ENCODE results near the gene MARK2.
"Not testable (repeated sequence)": the region's sequence is repeated elsewhere in the genome, so short reads cannot be mapped to it uniquely, and the experiment has no call there.

MARK2 gene
- 39.2 to 106 (median 53.9) reads per million in 9 experiments for total RNA-seq

DNA sequence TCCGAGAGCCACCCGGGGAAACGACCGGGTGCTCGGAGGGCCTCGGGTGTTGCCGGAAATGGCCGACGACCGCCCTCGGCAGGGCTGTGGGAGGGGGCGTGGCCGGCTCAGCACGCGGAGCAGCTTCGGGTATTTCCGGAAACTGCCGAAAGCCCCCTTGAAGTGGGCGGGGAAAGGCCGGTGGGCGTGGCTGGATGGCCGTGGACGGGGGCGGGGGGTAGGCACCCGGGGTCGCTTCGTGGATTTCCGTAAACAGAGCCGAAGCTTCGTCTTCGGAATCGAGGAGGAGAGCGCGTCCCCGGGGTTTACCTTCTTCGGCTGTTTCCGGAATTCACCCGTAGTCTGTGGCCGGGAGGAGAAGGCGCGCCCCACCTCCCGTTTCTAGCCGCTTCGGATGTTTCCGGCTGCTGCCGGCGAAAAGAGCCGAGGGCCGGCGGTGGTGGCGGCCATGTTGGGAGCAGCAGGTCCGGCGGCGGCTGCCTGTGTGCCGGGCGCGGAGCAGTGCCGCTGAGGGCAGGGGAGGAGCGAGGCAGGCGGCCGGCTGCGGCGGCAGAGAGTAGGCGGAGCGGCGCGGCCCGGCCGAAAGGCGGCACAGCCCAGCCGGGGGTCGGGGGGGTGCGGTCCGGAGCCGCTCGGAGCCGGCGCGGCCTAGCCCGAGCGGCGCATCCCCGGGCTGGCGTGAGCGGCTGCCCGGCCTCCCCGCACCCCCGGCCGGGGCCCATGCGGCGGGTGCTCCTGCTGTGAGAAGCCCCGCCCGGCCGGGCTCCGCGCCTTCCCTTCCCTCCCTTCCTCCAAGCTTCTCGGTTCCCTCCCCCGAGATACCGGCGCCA, at the start of gene MARK2:
Gene MARK2 (plus strand): TSS at position 433 of the 830 bp plus-strand sequence. CDS start 397 bp downstream, at position 830.
- peak; percentile 82 for ATAC-seq (replicated peaks)
- Mint-ChIP-seq H3K27ac (peak within 1 kb of the TSS; percentile 91 to 92), H3K36me3 (ENCODE audit: insufficient read depth) (peaks cover 29% of the 10 kb centered on the region), H3K27me3 (no peaks in the 10 kb centered on the region), H3K4me3 (peak within 1 kb of the TSS; percentile 88 to 89), H3K4me1 (ENCODE audit: low read depth in 2 of 2) (peaks cover 45 to 49% of the 10 kb centered on the region in 2 donors), H3K9me3 (no peaks in the 10 kb centered on the region)
- DNase-seq = peak; percentile 100

DNA sequence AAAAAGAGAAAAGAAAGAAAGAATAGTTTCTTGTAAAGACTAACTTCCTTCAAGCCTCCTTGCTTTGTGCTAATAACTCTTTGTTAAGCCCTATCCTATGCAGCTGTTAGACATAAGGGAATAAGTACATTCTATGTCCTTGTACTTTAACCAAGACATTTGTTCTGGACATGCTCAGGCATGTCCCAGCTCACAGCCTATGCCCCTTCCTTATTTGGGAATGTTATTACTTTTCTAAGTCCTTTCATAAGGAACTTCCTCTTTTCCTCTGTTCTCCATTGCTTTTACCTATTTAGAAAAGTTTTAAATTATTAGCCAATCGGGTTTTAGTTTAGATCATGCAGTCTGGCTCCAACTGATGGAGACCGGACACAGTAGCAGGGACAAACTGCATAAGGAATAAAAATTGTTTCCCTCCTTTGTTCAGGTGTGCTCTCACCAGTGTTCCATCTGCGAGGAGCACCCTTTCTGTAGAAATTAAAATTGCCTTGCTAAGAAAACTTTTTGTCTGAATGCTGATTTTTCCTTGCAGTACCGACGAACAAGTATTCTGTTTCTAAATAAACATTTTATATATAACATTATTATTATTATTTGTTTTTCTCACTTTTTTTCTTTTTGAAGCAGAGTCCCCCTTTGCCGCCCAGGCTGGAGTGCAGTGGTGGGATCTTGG, 47.3 kb upstream of the MARK2 start:
- Mint-ChIP-seq H3K36me3 (ENCODE audit: insufficient read depth) (no peaks in the 10 kb centered on the region), H3K27me3 (peaks cover 11 to 22% of the 10 kb centered on the region in 2 donors), H3K4me3 (no peak overlapping the region), H3K9me3 (peaks cover 5 to 7% of the 10 kb centered on the region in 2 donors), H3K27ac (no peak overlapping the region), H3K4me1 (ENCODE audit: low read depth in 2 of 2) (peaks cover 3% of the 10 kb centered on the region in 2 donors)
- no peak for DNase-seq
- no peak for ATAC-seq (replicated peaks)

DNA sequence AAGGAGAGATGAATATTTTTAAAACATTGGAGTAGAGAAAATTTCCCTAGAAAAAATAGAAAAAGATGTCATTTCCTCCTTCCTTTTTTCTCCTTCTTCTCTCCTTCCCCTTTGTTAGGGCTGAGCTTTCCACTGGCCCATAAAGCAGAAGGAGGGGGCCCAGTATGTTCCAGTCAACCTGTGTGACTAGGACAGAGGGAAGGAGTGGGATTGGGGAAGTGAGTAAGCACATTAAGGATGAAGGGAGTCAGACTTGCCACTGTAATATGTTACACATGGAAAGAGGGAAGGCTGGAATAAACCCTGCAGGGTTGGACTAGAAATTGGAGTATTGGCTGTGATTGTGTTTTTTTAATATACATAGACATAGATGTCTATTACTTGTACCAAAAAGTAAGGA, 45.7 kb upstream of the MARK2 start:
- peaks cover 3% of the 10 kb centered on the region in 2 donors for H3K4me1 Mint-ChIP-seq (ENCODE audit: low read depth in 2 of 2)
- ATAC-seq (replicated peaks) = no peak
- no peak overlapping the region for H3K27ac Mint-ChIP-seq
- no peak for DNase-seq
- no peak overlapping the region for H3K4me3 Mint-ChIP-seq
- H3K27me3 Mint-ChIP-seq = peaks cover 22 to 37% of the 10 kb centered on the region in 2 donors
- peaks cover 5 to 7% of the 10 kb centered on the region in 2 donors for H3K9me3 Mint-ChIP-seq
- no peaks in the 10 kb centered on the region for H3K36me3 Mint-ChIP-seq (ENCODE audit: insufficient read depth)

DNA sequence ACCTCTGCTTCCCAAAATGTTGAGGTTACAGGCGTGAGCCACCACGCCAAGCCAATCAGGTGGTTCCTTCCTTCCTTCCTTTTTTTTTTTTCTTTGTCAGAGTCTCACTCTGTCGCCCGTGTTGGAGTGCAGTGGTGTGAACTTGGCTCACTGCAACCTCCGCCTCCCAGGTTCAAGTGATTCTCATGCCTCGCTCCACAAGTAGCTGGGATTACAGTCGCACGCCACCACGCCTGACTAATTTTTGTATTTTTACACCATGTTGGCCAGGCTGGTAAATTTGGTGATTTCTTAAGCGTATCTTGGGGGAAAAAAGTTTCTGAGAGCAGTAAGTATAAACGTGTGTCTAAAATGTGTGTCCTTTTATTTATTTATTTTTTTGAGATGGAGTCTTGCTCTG, 43.8 kb upstream of the MARK2 start:
- ATAC-seq (replicated peaks) = no peak
- H3K9me3 Mint-ChIP-seq = peaks cover 5 to 7% of the 10 kb centered on the region in 2 donors
- H3K27me3 Mint-ChIP-seq = peaks cover 26 to 43% of the 10 kb centered on the region in 2 donors
- no peak for DNase-seq
- no peak overlapping the region for H3K4me3 Mint-ChIP-seq
- no peaks in the 10 kb centered on the region for H3K36me3 Mint-ChIP-seq (ENCODE audit: insufficient read depth)
- H3K4me1 Mint-ChIP-seq (ENCODE audit: low read depth in 2 of 2) = peaks cover 3% of the 10 kb centered on the region in 2 donors
- no peak overlapping the region for H3K27ac Mint-ChIP-seq

DNA sequence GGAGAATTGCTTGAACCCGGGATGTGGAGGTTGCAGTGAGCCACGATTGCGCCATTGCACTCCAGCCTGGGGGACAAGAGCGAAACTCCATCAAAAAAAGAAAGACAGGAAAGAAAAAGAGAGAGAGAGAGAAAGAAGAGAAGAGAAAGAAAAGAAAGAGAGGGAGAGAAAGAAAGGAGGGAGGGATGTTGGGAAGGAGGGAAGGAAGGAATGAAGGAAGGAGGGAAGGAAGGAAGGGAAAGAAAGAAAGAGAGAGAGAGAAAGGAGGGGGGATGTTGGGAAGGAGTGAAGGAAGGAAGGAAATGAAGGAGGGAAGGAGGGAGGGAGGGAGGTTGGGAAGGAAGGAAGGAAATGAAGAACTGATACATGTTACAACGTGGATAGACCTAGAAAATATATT, 38.0 kb upstream of the MARK2 start:
- peaks cover 27 to 28% of the 10 kb centered on the region in 2 donors for H3K27me3 Mint-ChIP-seq
- ATAC-seq (replicated peaks) = no peak
- DNase-seq = no peak
- H3K4me1 Mint-ChIP-seq (ENCODE audit: low read depth in 2 of 2) = no peaks in the 10 kb centered on the region
- no peaks in the 10 kb centered on the region for H3K9me3 Mint-ChIP-seq
- H3K36me3 Mint-ChIP-seq (ENCODE audit: insufficient read depth) = no peaks in the 10 kb centered on the region
- no peak overlapping the region for H3K4me3 Mint-ChIP-seq
- H3K27ac Mint-ChIP-seq = no peak overlapping the region

DNA sequence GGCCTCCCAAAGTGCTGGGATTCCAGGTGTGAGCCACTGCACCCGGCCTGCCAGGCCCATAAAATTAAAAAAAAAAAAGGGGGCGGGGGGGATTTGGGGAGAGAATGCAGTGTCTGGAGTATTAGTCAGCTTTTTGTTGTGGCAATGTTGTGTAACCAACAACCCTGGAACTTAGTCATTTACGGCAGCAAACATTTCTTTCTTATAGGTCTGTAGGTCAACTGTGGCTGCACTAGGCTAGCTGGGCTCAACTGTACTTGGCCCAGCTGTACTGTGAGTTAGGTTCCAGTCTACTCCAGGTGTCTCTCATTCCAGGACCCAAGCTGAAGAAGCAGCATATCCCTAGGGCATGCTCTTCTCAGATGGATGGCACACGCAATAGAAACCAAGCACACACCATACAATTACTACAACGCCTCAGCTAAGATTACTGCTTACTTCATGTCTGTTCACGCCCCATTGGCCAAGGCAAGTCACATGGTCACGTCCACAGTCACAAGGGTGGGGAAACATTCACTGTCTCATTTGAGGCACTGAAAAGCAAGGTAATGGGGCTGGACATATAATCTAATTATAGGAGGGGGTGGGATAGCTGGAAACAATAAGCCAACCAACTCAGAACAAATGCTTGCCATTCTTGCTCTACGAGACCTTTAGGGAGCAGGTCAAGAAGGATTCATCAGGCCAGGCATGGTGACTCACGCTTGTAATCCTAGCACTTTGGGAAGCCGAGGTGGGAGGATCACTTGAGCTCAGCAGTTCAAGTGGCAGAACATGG, 36.1 kb upstream of the MARK2 start:
- H3K4me3 Mint-ChIP-seq = no peak overlapping the region
- H3K27me3 Mint-ChIP-seq = peaks cover 9 to 12% of the 10 kb centered on the region in 2 donors
- ATAC-seq (replicated peaks) (no peak), DNase-seq (no peak)
- no peaks in the 10 kb centered on the region for H3K36me3 Mint-ChIP-seq (ENCODE audit: insufficient read depth)
- H3K27ac Mint-ChIP-seq = no peak overlapping the region
- no peaks in the 10 kb centered on the region for H3K9me3 Mint-ChIP-seq
- no peaks in the 10 kb centered on the region for H3K4me1 Mint-ChIP-seq (ENCODE audit: low read depth in 2 of 2)

DNA sequence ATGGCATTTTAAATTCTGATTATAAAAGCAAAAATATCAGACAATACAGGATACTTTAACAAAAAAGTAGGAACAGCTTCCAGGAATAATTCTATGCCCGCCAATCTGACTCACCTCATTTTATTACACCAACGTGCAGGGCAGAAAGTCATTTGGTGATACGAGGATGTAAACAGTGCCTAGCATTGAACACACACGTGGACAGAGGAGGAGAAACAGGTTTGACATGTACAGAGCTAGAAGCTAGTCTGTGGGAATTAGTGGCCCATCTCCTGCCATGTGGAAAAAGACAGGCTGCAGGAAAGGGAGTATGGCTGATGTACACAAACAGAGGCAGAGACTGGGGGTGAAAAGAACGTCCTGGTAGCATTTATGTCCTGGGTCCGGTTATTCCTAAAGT, 34.7 kb upstream of the MARK2 start:
- DNase-seq (no peak), ATAC-seq (replicated peaks) (no peak)
- peaks cover 0 to 6% of the 10 kb centered on the region in 2 donors for H3K27me3 Mint-ChIP-seq
- H3K4me1 Mint-ChIP-seq (ENCODE audit: low read depth in 2 of 2) = no peaks in the 10 kb centered on the region
- H3K4me3 Mint-ChIP-seq = no peak overlapping the region
- no peaks in the 10 kb centered on the region for H3K9me3 Mint-ChIP-seq
- no peak overlapping the region for H3K27ac Mint-ChIP-seq
- H3K36me3 Mint-ChIP-seq (ENCODE audit: insufficient read depth) = no peaks in the 10 kb centered on the region

DNA sequence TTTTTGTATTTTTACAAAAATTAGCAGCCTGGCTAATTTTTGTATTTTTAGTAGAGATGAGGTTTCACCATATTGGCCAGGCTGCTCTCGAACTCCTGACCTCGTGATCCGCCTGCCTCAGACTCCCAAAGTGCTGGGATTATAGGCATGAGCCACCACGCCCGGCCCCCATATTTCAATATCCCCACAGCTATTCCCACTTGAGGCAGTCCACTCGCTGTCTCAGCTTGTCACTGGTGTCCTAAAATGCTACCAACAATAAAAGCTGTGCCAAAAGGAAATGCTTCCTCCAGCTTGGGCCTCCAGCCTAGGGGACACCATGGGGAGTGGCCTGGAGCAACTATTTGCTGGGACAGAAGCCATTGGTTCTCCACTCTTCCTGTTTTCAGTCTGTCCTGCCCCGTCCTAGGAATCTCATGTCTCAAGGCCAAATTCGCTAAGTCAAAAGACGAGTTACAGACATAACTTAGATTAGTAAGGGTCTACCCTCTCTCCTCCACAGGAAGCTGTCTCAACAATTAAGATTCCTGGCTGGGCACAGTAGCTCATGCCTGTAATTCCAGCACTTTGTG, 33.0 kb upstream of the MARK2 start:
- DNase-seq = no peak

DNA sequence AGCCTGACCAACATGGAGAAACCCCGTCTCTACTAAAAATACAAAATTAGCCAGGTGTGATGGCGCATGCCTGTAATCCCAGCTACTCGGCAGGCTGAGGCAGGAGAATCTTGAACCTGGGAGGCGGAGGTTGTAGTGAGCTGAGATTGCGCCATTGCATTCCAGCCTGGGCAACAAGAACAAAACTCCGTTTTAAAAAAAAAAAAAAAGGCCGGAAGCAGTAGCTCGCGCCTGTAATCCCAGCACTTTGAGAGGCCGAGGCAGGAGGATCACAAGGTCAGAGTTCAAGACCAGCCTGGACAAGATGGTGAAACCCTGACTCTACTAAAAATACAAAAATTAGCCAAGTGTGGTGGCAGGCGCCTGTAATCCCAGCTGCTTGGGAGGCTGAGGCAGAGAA, 28.5 kb upstream of the MARK2 start:
- H3K9me3 Mint-ChIP-seq; ATAC-seq (replicated peaks); DNase-seq; H3K27ac Mint-ChIP-seq; H3K36me3 Mint-ChIP-seq (ENCODE audit: insufficient read depth); H3K4me3 Mint-ChIP-seq; H3K27me3 Mint-ChIP-seq: not testable (repeated sequence)
- peaks cover 8 to 10% of the 10 kb centered on the region in 2 donors for H3K4me1 Mint-ChIP-seq (ENCODE audit: low read depth in 2 of 2)

More for the DNA sequence above, 33.0 kb upstream of the MARK2 start:
- Mint-ChIP-seq H3K36me3 (ENCODE audit: insufficient read depth) (no peaks in the 10 kb centered on the region), H3K27me3 (no peaks in the 10 kb centered on the region), H3K4me1 (ENCODE audit: low read depth in 2 of 2) (no peaks in the 10 kb centered on the region), H3K4me3 (no peak overlapping the region), H3K27ac (peak overlapping the region in 1 of 2 donors; percentile 38), H3K9me3 (no peaks in the 10 kb centered on the region)
- no peak for ATAC-seq (replicated peaks)

DNA sequence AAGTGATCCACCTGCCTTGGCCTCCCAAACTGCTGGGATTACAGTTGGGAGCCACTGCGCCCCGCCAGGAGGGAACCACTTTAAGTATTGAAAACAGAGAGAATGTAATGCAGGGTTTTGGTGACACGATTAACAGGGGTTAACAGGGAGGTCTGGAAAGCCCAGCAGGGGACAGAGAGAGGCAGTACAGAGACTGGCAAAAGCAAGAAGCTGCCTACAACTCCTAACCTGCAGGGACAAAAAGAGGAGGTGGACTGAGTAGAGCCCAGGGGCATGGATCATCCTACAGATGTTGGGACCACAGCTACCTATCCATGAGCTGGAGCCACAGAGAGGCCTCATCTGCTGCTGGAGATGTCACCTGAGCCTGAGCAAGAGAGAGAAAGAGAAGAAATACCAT, 27.4 kb upstream of the MARK2 start:
- no peaks in the 10 kb centered on the region for H3K27me3 Mint-ChIP-seq
- H3K27ac Mint-ChIP-seq = peak overlapping the region in 1 of 2 donors; percentile 44
- ATAC-seq (replicated peaks) (no peak), DNase-seq (no peak)
- peaks cover 9 to 14% of the 10 kb centered on the region in 2 donors for H3K4me1 Mint-ChIP-seq (ENCODE audit: low read depth in 2 of 2)
- H3K36me3 Mint-ChIP-seq (ENCODE audit: insufficient read depth) = peaks cover 2% of the 10 kb centered on the region
- no peaks in the 10 kb centered on the region for H3K9me3 Mint-ChIP-seq
- H3K4me3 Mint-ChIP-seq = peak overlapping the region; percentile 74 to 76

DNA sequence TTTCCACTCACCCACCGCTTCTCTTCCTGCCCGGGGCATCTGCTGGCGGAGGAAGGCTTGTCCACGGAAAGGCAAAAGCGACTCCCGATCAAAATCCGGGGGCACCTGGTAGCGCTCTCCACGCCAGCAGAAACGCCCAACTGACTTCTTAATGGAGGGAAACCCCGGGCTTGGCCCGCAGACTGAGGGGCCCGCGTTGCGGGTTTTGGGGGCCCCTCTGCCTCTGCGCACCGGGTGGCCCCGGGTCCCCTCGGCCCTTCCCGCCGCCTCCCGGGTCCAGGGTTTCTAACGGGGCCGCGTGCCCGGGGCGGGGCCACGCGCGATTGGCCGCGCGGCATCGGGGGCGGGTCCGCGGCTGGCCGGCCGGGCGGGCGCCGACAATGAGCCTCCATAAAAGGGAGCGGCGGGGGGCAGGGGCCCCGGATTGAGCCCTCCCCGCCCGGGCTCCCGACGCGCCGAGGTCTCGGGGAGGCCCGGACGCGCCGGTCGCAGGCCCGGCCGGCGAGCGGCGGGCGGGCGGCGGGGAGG, 25.8 kb upstream of the MARK2 start, which contains the start of gene SPINDOC:
Gene SPINDOC (plus strand): TSS at position 422 of the 528 bp plus-strand sequence. CDS start 231 bp downstream, outside the sequence.
- peak; percentile 93 for ATAC-seq (replicated peaks)
- Mint-ChIP-seq H3K4me1 (ENCODE audit: low read depth in 2 of 2) (peaks cover 9 to 14% of the 10 kb centered on the region in 2 donors), H3K4me3 (peak within 1 kb of the TSS; percentile 76 to 79), H3K36me3 (ENCODE audit: insufficient read depth) (peaks cover 2% of the 10 kb centered on the region), H3K27me3 (no peaks in the 10 kb centered on the region), H3K27ac (peak within 1 kb of the TSS; percentile 39 to 44), H3K9me3 (no peaks in the 10 kb centered on the region)
- DNase-seq = peak; percentile 52 to 65 (median 58)

DNA sequence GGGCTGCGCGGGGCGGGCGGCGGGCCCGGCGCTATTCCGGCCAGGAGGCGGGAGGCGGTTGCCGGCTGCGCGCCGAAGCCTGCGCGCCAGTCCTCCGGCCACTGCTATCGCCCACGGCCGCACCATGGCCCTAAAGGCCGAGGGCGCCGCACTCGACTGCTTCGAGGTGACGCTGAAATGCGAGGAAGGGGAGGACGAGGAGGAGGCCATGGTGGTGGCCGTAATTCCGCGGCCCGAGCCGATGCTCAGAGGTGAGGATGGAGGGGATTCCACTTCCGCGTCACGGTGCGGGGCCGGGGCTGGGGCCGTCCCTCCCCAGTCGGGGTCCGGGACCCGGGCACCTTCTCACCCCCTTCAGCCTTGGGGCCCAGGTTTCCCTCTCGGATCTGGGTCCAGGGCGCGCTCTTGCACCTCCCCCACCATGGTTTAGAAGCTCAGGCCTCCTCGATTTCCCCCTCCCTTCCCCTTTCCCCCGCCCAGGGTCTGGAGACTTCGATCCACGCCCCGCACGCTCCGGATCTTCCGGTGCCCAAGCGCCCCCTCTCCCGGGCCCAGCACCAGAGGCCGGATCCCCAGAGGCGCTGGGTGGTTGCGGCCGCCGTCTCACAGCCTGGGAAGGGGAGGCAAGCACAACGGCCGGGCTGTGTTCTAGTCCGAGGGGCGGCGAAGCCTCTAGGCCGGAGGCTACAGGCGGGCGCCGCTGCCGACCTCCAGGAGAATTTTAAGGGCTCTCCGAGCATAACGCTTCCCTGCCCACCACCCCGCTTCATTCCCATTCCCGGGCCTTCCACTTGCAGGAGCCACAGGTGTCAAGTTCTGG, 25.1 kb upstream of the MARK2 start:
- H3K27ac Mint-ChIP-seq = peak overlapping the region; percentile 0 to 39
- ATAC-seq (replicated peaks) = peak; percentile 30
- no peaks in the 10 kb centered on the region for H3K9me3 Mint-ChIP-seq
- H3K4me1 Mint-ChIP-seq (ENCODE audit: low read depth in 2 of 2) = peaks cover 9 to 14% of the 10 kb centered on the region in 2 donors
- H3K27me3 Mint-ChIP-seq = no peaks in the 10 kb centered on the region
- peak overlapping the region; percentile 76 to 79 for H3K4me3 Mint-ChIP-seq
- peaks cover 9% of the 10 kb centered on the region for H3K36me3 Mint-ChIP-seq (ENCODE audit: insufficient read depth)
- DNase-seq = peak in 2 of 3 experiments; percentile 16 to 20
